GM12878 (cell line): ENCODE measurements around the gene ARMC3. TPM values are rescaled to one million over a fixed set of nuclear protein-coding genes. Genes with fewer than 3 reads are reported as not detected.

Experiments used
- ATAC-seq: fragments of 200-7000 bp; cut with Tn5 transposase; 3 replicates; pipeline ENCODE4 v1.9.1; 2020; ENCODE audit warnings: mild to moderate bottlenecking, moderate library complexity
- BruUV-seq: library from RNA; stranded (reverse); fragments of 400-500 nt; replicated peaks from 2 replicates; lab custom pipeline; 2021; lab: Mats Ljungman, UMichigan
- CTCF ChIA-PET: fragments of 300-600 bp; sonication (Branson Sonifier 250); formaldehyde crosslinking; extraction: SDS; loops from one replicate; lab custom pipeline; 2021; ENCODE audit warnings: inconsistent platforms; lab: Yijun Ruan, JAX
- POLR2A ChIA-PET: fragments of 350-600 bp; formaldehyde crosslinking; extraction: SDS; loops from one replicate; lab custom pipeline; 2021; ENCODE audit warnings: inconsistent platforms; lab: Charles Lee
- RAD21 ChIA-PET: fragments of 300-600 bp; sonication (Branson Sonifier 250); formaldehyde crosslinking; loops from one replicate; lab custom pipeline; 2023; ENCODE audit warnings: antibody characterized with exemption; ENCODE audit not compliant: unreplicated experiment; lab: Charles Lee
- SMC1A ChIA-PET: fragments of 300-600 bp; sonication (Branson Sonifier 250); formaldehyde crosslinking; loops from one replicate; lab custom pipeline; 2023; ENCODE audit not compliant: unreplicated experiment, uncharacterized antibody; lab: Charles Lee
- DNase-seq: peaks from one replicate; pipeline ENCODE4 v3.0.0-alpha.2; 2011; ENCODE audit warnings: low read depth, low spot score
- FAIRE-seq: peaks from 3 replicates; lab custom pipeline; 2011; peaks lifted over from hg19 to GRCh38; lab: Jason Lieb, UNC
- H2AFZ ChIP-seq: 2 replicates; pipeline ENCODE4 v1.6.0; 2011; ENCODE audit warnings: low read depth, low read length, control low read depth; ENCODE audit not compliant: control insufficient read depth
- H3K27ac ChIP-seq: 2 replicates; pipeline ENCODE4 v1.5.1; 2011; ENCODE audit warnings: control low read depth; ENCODE audit not compliant: control insufficient read depth, insufficient read depth
- H3K27me3 ChIP-seq, 2 experiments: replicated peaks in 1 of 2; 2 replicates each; pipeline versions ENCODE4 v1.6.0 to v1.6.1; 2011; ENCODE audit warnings: low read length in 1 of 2; ENCODE audit not compliant: control insufficient read depth in 2 of 2, insufficient read depth in 2 of 2
- H3K36me3 ChIP-seq, 2 experiments: 2 replicates each; pipeline ENCODE4 v1.5.1; 2011; ENCODE audit warnings: low read length in 1 of 2; ENCODE audit not compliant: control insufficient read depth in 2 of 2, insufficient read depth in 2 of 2
- H3K4me1 ChIP-seq: 2 replicates; pipeline ENCODE4 v1.6.1; 2011; ENCODE audit warnings: mild to moderate bottlenecking, low read length, moderate library complexity, mixed read lengths; ENCODE audit not compliant: control insufficient read depth, insufficient read depth
- H3K4me2 ChIP-seq: 2 replicates; pipeline ENCODE4 v1.6.0; 2011; ENCODE audit warnings: control low read depth; ENCODE audit not compliant: control insufficient read depth, insufficient read depth
- H3K4me3 ChIP-seq: fragments of 200-600 bp; sonication (generic); 2 replicates; pipeline ENCODE4 v1.5.1; 2016
- H3K79me2 ChIP-seq: 2 replicates; pipeline ENCODE4 v1.6.0; 2011; ENCODE audit warnings: low read length; ENCODE audit not compliant: control insufficient read depth, insufficient read depth
- H3K9ac ChIP-seq: 2 replicates; pipeline ENCODE4 v1.8.0; 2011; ENCODE audit warnings: low read length, control low read depth, mixed read lengths; ENCODE audit not compliant: control insufficient read depth, insufficient read depth
- H3K9me3 ChIP-seq: replicated peaks from 3 replicates; pipeline ENCODE4 v1.5.1; 2011; ENCODE audit warnings: mild to moderate bottlenecking, low read length; ENCODE audit not compliant: control insufficient read depth, insufficient read depth
- H4K20me1 ChIP-seq: 2 replicates; pipeline ENCODE4 v1.6.0; 2011; ENCODE audit not compliant: control insufficient read depth, insufficient read depth
- EGR1 ChIP-seq, 2 experiments: IDR thresholded peaks; 1 replicate in 1 of 2; 2 replicates in 1 of 2; pipeline ENCODE4 v1.6.1; 2011 to 2012; ENCODE audit warnings: low read depth in 2 of 2, low read length in 2 of 2, borderline replicate concordance in 1 of 2, mild to moderate bottlenecking in 1 of 2, moderate library complexity in 1 of 2
- FOXK2 ChIP-seq: fragments of 450-650 bp; IDR thresholded peaks from 2 replicates; pipeline ENCODE4 v1.6.1; 2017; ENCODE audit warnings: mild to moderate bottlenecking, moderate library complexity
- JUNB ChIP-seq: IDR thresholded peaks from 2 replicates; pipeline ENCODE4 v1.6.1; 2016; ENCODE audit warnings: antibody characterized with exemption, mild to moderate bottlenecking
- LARP7 ChIP-seq: fragments of 450-650 bp; IDR thresholded peaks from 2 replicates; pipeline ENCODE4 v1.6.1; 2017; ENCODE audit warnings: mild to moderate bottlenecking
- MAX ChIP-seq: IDR thresholded peaks from 2 replicates; pipeline ENCODE4 v1.6.1; 2012; ENCODE audit warnings: low read depth, low read length, improper control_type of control experiment
- MEF2B ChIP-seq: fragments of 450-650 bp; IDR thresholded peaks from 2 replicates; pipeline ENCODE4 v1.6.1; 2018; ENCODE audit warnings: mild to moderate bottlenecking, moderate library complexity; ENCODE audit not compliant: partially characterized antibody, poor library complexity, severe bottlenecking
- NBN ChIP-seq: fragments of 450-650 bp; IDR thresholded peaks from 2 replicates; pipeline ENCODE4 v1.6.1; 2016
- SUZ12 ChIP-seq: fragments of 200-600 bp; sonication (generic); IDR thresholded peaks from one replicate; pipeline ENCODE4 v1.6.1; 2018; ENCODE audit warnings: antibody characterized with exemption, mild to moderate bottlenecking; ENCODE audit not compliant: unreplicated experiment
- USF1 ChIP-seq: IDR thresholded peaks from 2 replicates; pipeline ENCODE4 v1.6.1; 2011; ENCODE audit warnings: borderline replicate concordance, low read depth, mild to moderate bottlenecking, moderate library complexity, mixed read lengths, low read length; ENCODE audit not compliant: insufficient read depth; ENCODE audit errors: extremely low read length
- ZNF384 ChIP-seq: IDR thresholded peaks from 2 replicates; pipeline ENCODE4 v1.6.1; 2012; ENCODE audit warnings: low read depth, mild to moderate bottlenecking, low read length, improper control_type of control experiment, borderline replicate concordance
- WGBS: methylation state at CpG from one replicate; pipeline ENCODE4 v1.1.6; 2016; ENCODE audit warnings: low lambda C conversion rate; ENCODE audit not compliant: insufficient replicate concordance, insufficient coverage; ENCODE audit errors: missing lambda C conversion rate; 5-methylcytosine and 5-hydroxymethylcytosine counted together
- in situ Hi-C: fragments of 300-500 bp; cut with MboI; formaldehyde crosslinking; loops from 9 replicates; pipeline ENCODE4 v1.14.3; 2018; ENCODE audit warnings: mixed read lengths
- intact Hi-C: fragments of 100-400 bp; cut with micrococcal nuclease; formaldehyde crosslinking; loops from one replicate; pipeline ENCODE4 v1.14.2; 2022; ENCODE audit not compliant: unreplicated experiment
- polyA plus RNA-seq, 11 experiments: library from polyadenylated mRNA; depleted of rRNA in 4 of 11; unstranded in 6 of 11; stranded (reverse) in 5 of 11; fragments of >200 nt; fragmentation: Nextera tagmentation in 4 of 11; fragmentation: Illumina TruSeq in 1 of 11; extraction: Ambion mirVana in 4 of 11; extraction: Trizol in 1 of 11; gene quantifications; 1 replicate in 1 of 11; 2 replicates in 10 of 11; pipeline versions ENCODE4 v1.2.1 to v1.2.3, GENCODE V29; 2011 to 2016; ENCODE audit warnings: inconsistent platforms in 2 of 11, missing spikeins in 2 of 11, low read depth in 1 of 11
- total RNA-seq, 4 experiments: library from RNA; depleted of rRNA in 3 of 4; stranded (reverse); fragments of >200 nt in 3 of 4; fragmentation: Illumina TruSeq in 1 of 4; extraction: Trizol in 1 of 4; gene quantifications; 2 replicates each; pipeline versions ENCODE4 v1.2.1 to v1.2.3, GENCODE V29; 2013 to 2021

The ARMC3 gene
- total and polyA plus RNA-seq, 10 of the 15 experiments (the other 5 are each of a cell fraction or from before 2014, with no cell fraction given), result 0.01 to 0.06 TPM; not detected in 8

- FAIRE-seq, result no peak
- H3K9me3 ChIP-seq, result no peaks in the 10 kb centered on the region
- H3K79me2 ChIP-seq, result no peaks in the 10 kb centered on the region
- BruUV-seq, result no TSS peak
- H3K4me3 ChIP-seq, result no peak overlapping the region
- H3K4me1 ChIP-seq, result peaks cover 13% of the 10 kb centered on the region
- peaks cover 0 to 3% of the 10 kb centered on the region in 2 experiments; a peak in 2 of 4 replicates for H3K27me3 ChIP-seq
- H3K36me3 ChIP-seq, result no peaks in the 10 kb centered on the region
- intact Hi-C loops, result loop anchor here (10.0 kb wide), 1 partner anchor 371 kb away; no protein-coding TSS in a partner anchor
- WGBS, result 48% methylated on average over 3 of the region's 3 CpGs
- in situ Hi-C loops, result no loop called here
- ChIA-PET RAD21 (no interaction called here), CTCF (interaction anchor here (0.8 kb wide), 1 partner anchor 30 kb away, joined by 3 read pairs; no protein-coding TSS in a partner anchor), POLR2A (no interaction called here), SMC1A (interaction anchor here (1.7 kb wide), 1 partner anchor 10 kb away, joined by 4 read pairs; no protein-coding TSS in a partner anchor)
- no peak overlapping the region for H3K27ac ChIP-seq
- no peak for TF ChIP-seq ZNF384
- no peak for TF ChIP-seq MAX
- no peak for TF ChIP-seq LARP7
- TF ChIP-seq FOXK2, result no peak
- no peak for TF ChIP-seq SUZ12
- no peak for TF ChIP-seq MEF2B
- TF ChIP-seq EGR1 (IDR thresholded peaks at IDR 0.05; ENCODE audit: borderline replicate concordance in 1 of 2, low read depth in 2 of 2, low read length in 2 of 2), result no peak
- no peak for TF ChIP-seq USF1
- TF ChIP-seq JUNB, result no peak
- TF ChIP-seq NBN, result no peak
- no peak overlapping the region for H3K4me2 ChIP-seq
- no peak for DNase-seq
- H2AFZ ChIP-seq, result no peak overlapping the region
- no peak overlapping the region for H3K9ac ChIP-seq
- H4K20me1 ChIP-seq, result no peaks in the 10 kb centered on the region
- peak; percentile 28; the same call in 1 of the 3 replicates for ATAC-seq
Observed at GRCh38 chr10:23075672-23076071, 147.8 kb downstream of the ARMC3 start.
